Measurements from ENCODE around the gene OR51B4.
"Not testable (repeated sequence)": the region's sequence is repeated elsewhere in the genome, so short reads cannot be mapped to it uniquely, and the experiment has no call there.

The OR51B4 gene

GRCh38 chr11:5301846-5302245, at the start of gene OR51B4:
OR51B4 (minus strand) TSS chr11:5301946; CDS start chr11:5301946, 0 bp downstream.
- DNase-seq, result no peak

GRCh38 chr11:5351208-5351607, 49.5 kb upstream of the OR51B4 start, which contains the start of gene OR51B6:
OR51B6 (plus strand) TSS chr11:5351508; CDS start chr11:5351508, 0 bp downstream.
- no peak for DNase-seq

GRCh38 chr11:5349550-5349949, 47.8 kb upstream of the OR51B4 start:
- no peak for DNase-seq

- no peak for DNase-seq
Measured at GRCh38 chr11:5348551-5349194, 46.9 kb upstream of the OR51B4 start.

- DNase-seq, result no peak
Measured at GRCh38 chr11:5345831-5346230, 44.1 kb upstream of the OR51B4 start.

- no peak for DNase-seq
Measured at GRCh38 chr11:5343474-5344335, 42.0 kb upstream of the OR51B4 start, which contains the start of gene OR51B5. OR51B5 (minus strand) TSS chr11:5343524; CDS start chr11:5343524, 0 bp downstream.

- DNase-seq, result no peak
Measured at GRCh38 chr11:5339771-5340322, 38.1 kb upstream of the OR51B4 start.

GRCh38 chr11:5337253-5337652, 35.5 kb upstream of the OR51B4 start:
- DNase-seq, result not testable (repeated sequence)

GRCh38 chr11:5336331-5336730, 34.6 kb upstream of the OR51B4 start:
- no peak for DNase-seq

GRCh38 chr11:5335170-5335569, 33.4 kb upstream of the OR51B4 start:
- no peak for DNase-seq

- no peak for DNase-seq
Measured at GRCh38 chr11:5324197-5324596, 22.5 kb upstream of the OR51B4 start, which contains the start of gene OR51B2. OR51B2 (minus strand) TSS chr11:5324297; CDS start chr11:5324297, 0 bp downstream.

- DNase-seq, result no peak
Measured at GRCh38 chr11:5317292-5317691, 15.5 kb upstream of the OR51B4 start.

GRCh38 chr11:5313326-5314023, 11.7 kb upstream of the OR51B4 start:
- not testable (repeated sequence) for DNase-seq

GRCh38 chr11:5310423-5310822, 8.7 kb upstream of the OR51B4 start:
- no peak for DNase-seq

- DNase-seq, result no peak
Measured at GRCh38 chr11:5307256-5308019, 5.7 kb upstream of the OR51B4 start.

GRCh38 chr11:5304046-5304445, 2.3 kb upstream of the OR51B4 start:
- no peak for DNase-seq

GRCh38 chr11:5303626-5304025, 1.9 kb upstream of the OR51B4 start:
- no peak for DNase-seq

GRCh38 chr11:5300251-5300650, 1.5 kb downstream of the OR51B4 start:
- no peak for DNase-seq

- no peak for DNase-seq
Measured at GRCh38 chr11:5298451-5298850, 3.3 kb downstream of the OR51B4 start.

- no peak for DNase-seq
Measured at GRCh38 chr11:5297721-5298323, 3.9 kb downstream of the OR51B4 start.

Data from hypothalamus (tissue), 51 donors.